Vagina (tissue), 2 donors: ENCODE results near the gene AQP9.

Source experiments
- POLR2A ChIP-seq, 2 donors: fragments of 450-650 bp; IDR thresholded peaks; one replicate each; pipeline ENCODE4 v1.6.1; 2017; ENCODE audit warnings: antibody characterized with exemption in 2 of 2, mild to moderate bottlenecking in 2 of 2, moderate library complexity in 2 of 2
- POLR2AphosphoS5 ChIP-seq, 2 donors: sonication (generic); formaldehyde crosslinking; IDR thresholded peaks; one replicate each; pipeline ENCODE4 v1.9.0; 2017; ENCODE audit warnings: antibody characterized with exemption in 2 of 2, mild to moderate bottlenecking in 2 of 2, low read depth in 1 of 2; ENCODE audit not compliant: insufficient read depth in 1 of 2
- TF ChIP-seq, protein P1 (sequence below), 3 experiments: fragments of 450-650 bp in 2 of 3; fragments of 200-600 bp in 1 of 3; sonication (generic) in 1 of 3; IDR thresholded peaks; one replicate each; pipeline ENCODE4 v1.5.1; 2017 to 2019; ENCODE audit warnings: antibody characterized with exemption in 3 of 3, mild to moderate bottlenecking in 2 of 3, moderate library complexity in 2 of 3

GRCh38 chr15:58232281-58233065 is 94.3 kb downstream of the AQP9 start:
- TF ChIP-seq, protein P1, sequence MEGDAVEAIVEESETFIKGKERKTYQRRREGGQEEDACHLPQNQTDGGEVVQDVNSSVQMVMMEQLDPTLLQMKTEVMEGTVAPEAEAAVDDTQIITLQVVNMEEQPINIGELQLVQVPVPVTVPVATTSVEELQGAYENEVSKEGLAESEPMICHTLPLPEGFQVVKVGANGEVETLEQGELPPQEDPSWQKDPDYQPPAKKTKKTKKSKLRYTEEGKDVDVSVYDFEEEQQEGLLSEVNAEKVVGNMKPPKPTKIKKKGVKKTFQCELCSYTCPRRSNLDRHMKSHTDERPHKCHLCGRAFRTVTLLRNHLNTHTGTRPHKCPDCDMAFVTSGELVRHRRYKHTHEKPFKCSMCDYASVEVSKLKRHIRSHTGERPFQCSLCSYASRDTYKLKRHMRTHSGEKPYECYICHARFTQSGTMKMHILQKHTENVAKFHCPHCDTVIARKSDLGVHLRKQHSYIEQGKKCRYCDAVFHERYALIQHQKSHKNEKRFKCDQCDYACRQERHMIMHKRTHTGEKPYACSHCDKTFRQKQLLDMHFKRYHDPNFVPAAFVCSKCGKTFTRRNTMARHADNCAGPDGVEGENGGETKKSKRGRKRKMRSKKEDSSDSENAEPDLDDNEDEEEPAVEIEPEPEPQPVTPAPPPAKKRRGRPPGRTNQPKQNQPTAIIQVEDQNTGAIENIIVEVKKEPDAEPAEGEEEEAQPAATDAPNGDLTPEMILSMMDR (IDR thresholded peaks at IDR 0.05), result no peak
- TF ChIP-seq POLR2A (IDR thresholded peaks at IDR 0.05) (no peak), POLR2AphosphoS5 (IDR thresholded peaks at IDR 0.05; ENCODE audit: insufficient read depth in 1 of 2, low read depth in 1 of 2) (no peak)
